Liver (tissue), 9 donors: ENCODE measurements around the gene ARF1. TPM values are rescaled to one million over a fixed set of nuclear protein-coding genes. Genes with fewer than 3 reads are reported as not detected.

ENCODE experiments used
- DNase-seq: peaks from one replicate; pipeline ENCODE4 v3.0.0-alpha.2; 2017; ENCODE audit warnings: low spot score
- H3K27ac ChIP-seq, 2 donors: one replicate each; pipeline ENCODE4 v1.7.0; 2013; ENCODE audit warnings: inconsistent platforms in 2 of 2, low read length in 2 of 2, control low read depth in 1 of 2, low read depth in 1 of 2, mild to moderate bottlenecking in 1 of 2
- H3K27me3 ChIP-seq, 4 donors: one replicate each; pipeline versions ENCODE4 v1.6.1 to v1.7.0; 2013; ENCODE audit warnings: low read length in 3 of 4, inconsistent platforms in 1 of 4, mild to moderate bottlenecking in 1 of 4, moderate library complexity in 1 of 4; ENCODE audit not compliant: control insufficient read depth in 4 of 4, insufficient read depth in 4 of 4
- H3K36me3 ChIP-seq, 4 donors: one replicate each; pipeline versions ENCODE4 v1.6.1 to v1.7.0; 2013; ENCODE audit warnings: low read length in 3 of 4, mild to moderate bottlenecking in 3 of 4, low read depth in 1 of 4, moderate library complexity in 1 of 4; ENCODE audit not compliant: control insufficient read depth in 4 of 4, insufficient read depth in 3 of 4
- H3K4me1 ChIP-seq, 4 donors: one replicate each; pipeline versions ENCODE4 v1.6.1 to v1.7.0; 2013; ENCODE audit warnings: low read length in 3 of 4, mild to moderate bottlenecking in 3 of 4, moderate library complexity in 1 of 4; ENCODE audit not compliant: control insufficient read depth in 4 of 4, insufficient read depth in 4 of 4
- H3K4me3 ChIP-seq, 3 donors: one replicate each; pipeline versions ENCODE4 v1.6.1 to v1.7.0; 2013; ENCODE audit warnings: low read length in 3 of 3, control low read depth in 1 of 3, low read depth in 1 of 3, mild to moderate bottlenecking in 1 of 3
- H3K9ac ChIP-seq, 2 donors: one replicate each; pipeline ENCODE4 v1.7.0; 2013; ENCODE audit warnings: low read length in 2 of 2, mild to moderate bottlenecking in 2 of 2, moderate library complexity in 2 of 2, control low read depth in 1 of 2, low read depth in 1 of 2
- H3K9me3 ChIP-seq, 4 donors: one replicate each; pipeline versions ENCODE4 v1.6.1 to v1.7.0; 2013; ENCODE audit warnings: low read length in 3 of 4; ENCODE audit not compliant: control insufficient read depth in 4 of 4
- ATF3 ChIP-seq: IDR thresholded peaks from 2 replicates; pipeline ENCODE4 v1.6.1; 2016; ENCODE audit warnings: antibody characterized with exemption
- CTCF ChIP-seq: fragments of 150-350 bp; IDR thresholded peaks from 2 replicates; pipeline ENCODE4 v1.5.1; 2017; ENCODE audit warnings: improper control_type of control experiment, low read depth, low read length; ENCODE audit not compliant: missing input control
- EGR1 ChIP-seq, 2 donors: IDR thresholded peaks; 2 replicates each; pipeline ENCODE4 v1.6.1; 2016 to 2018; ENCODE audit warnings: antibody characterized with exemption in 2 of 2, low read depth in 2 of 2
- FOXA1 ChIP-seq: IDR thresholded peaks from 2 replicates; pipeline ENCODE4 v1.6.1; 2016; ENCODE audit warnings: antibody characterized with exemption
- FOXA2 ChIP-seq: IDR thresholded peaks from 2 replicates; pipeline ENCODE4 v1.6.1; 2016; ENCODE audit warnings: antibody characterized with exemption
- GABPA ChIP-seq, 2 donors: IDR thresholded peaks in 1 of 2; conservative IDR thresholded peaks in 1 of 2; 2 replicates each; pipeline ENCODE4 v1.6.1; 2016; ENCODE audit warnings: antibody characterized with exemption in 2 of 2, mild to moderate bottlenecking in 1 of 2, moderate library complexity in 1 of 2
- HNF4A ChIP-seq, 2 donors: conservative IDR thresholded peaks; 2 replicates each; pipeline ENCODE4 v1.6.1; 2016; ENCODE audit warnings: antibody characterized with exemption in 2 of 2, mild to moderate bottlenecking in 2 of 2
- JUND ChIP-seq, 2 donors: IDR thresholded peaks; 2 replicates each; pipeline ENCODE4 v1.6.1; 2016; ENCODE audit warnings: antibody characterized with exemption in 2 of 2
- NR2F2 ChIP-seq: IDR thresholded peaks from 2 replicates; pipeline ENCODE4 v1.6.1; 2016; ENCODE audit warnings: antibody characterized with exemption
- RAD21 ChIP-seq, 2 donors: IDR thresholded peaks; 2 replicates each; pipeline ENCODE4 v1.6.1; 2016; ENCODE audit warnings: antibody characterized with exemption in 2 of 2, mild to moderate bottlenecking in 2 of 2
- REST ChIP-seq: IDR thresholded peaks from 2 replicates; pipeline ENCODE4 v1.6.1; 2016; ENCODE audit warnings: antibody characterized with exemption, mild to moderate bottlenecking
- RXRA ChIP-seq, 2 donors: IDR thresholded peaks; 2 replicates each; pipeline ENCODE4 v1.6.1; 2017 to 2018; ENCODE audit warnings: antibody characterized with exemption in 2 of 2, mild to moderate bottlenecking in 1 of 2
- SP1 ChIP-seq: IDR thresholded peaks from 2 replicates; pipeline ENCODE4 v1.6.1; 2018; ENCODE audit warnings: antibody characterized with exemption, mild to moderate bottlenecking
- TAF1 ChIP-seq: conservative IDR thresholded peaks from 2 replicates; pipeline ENCODE4 v1.6.1; 2016; ENCODE audit warnings: antibody characterized with exemption, mild to moderate bottlenecking
- YY1 ChIP-seq: IDR thresholded peaks from 2 replicates; pipeline ENCODE4 v1.6.1; 2016; ENCODE audit warnings: antibody characterized with exemption, mild to moderate bottlenecking
- WGBS: extraction: QIAGEN DNeasy Blood & Tissue Kit; methylation state at CpG from one replicate; pipeline ENCODE4 v1.1.7; 2013; 5-methylcytosine and 5-hydroxymethylcytosine counted together
- polyA plus RNA-seq, 2 donors: library from polyadenylated mRNA; stranded (reverse) in 1 of 2; unstranded in 1 of 2; fragments of 200-250 nt in 1 of 2; fragments of >200 nt in 1 of 2; fragmentation: Nextera tagmentation in 1 of 2; extraction: Ambion mirVana in 1 of 2; gene quantifications; one replicate each; pipeline versions ENCODE4 v1.2.1 to v1.2.3, GENCODE V29; 2013 to 2015
- total RNA-seq, 2 donors: library from RNA; depleted of rRNA; stranded (reverse); fragments of >200 nt; gene quantifications; one replicate each; pipeline ENCODE4 v1.2.3, GENCODE V29; 2014
- TF ChIP-seq, protein P1 (sequence below): IDR thresholded peaks from 2 replicates; pipeline ENCODE4 v1.6.1; 2016; ENCODE audit warnings: antibody characterized with exemption
- TF ChIP-seq, protein P2 (sequence below): IDR thresholded peaks from 2 replicates; pipeline ENCODE4 v1.6.1; 2016; ENCODE audit warnings: antibody characterized with exemption
- donor health status: healthy.
- donor health status: healthy.
- donor health status: healthy.
- donor health status: healthy.
- donor health status: healthy.

Gene ARF1
- total and polyA plus RNA-seq, 4 donors: 151 to 282 (median 213) TPM

DNA sequence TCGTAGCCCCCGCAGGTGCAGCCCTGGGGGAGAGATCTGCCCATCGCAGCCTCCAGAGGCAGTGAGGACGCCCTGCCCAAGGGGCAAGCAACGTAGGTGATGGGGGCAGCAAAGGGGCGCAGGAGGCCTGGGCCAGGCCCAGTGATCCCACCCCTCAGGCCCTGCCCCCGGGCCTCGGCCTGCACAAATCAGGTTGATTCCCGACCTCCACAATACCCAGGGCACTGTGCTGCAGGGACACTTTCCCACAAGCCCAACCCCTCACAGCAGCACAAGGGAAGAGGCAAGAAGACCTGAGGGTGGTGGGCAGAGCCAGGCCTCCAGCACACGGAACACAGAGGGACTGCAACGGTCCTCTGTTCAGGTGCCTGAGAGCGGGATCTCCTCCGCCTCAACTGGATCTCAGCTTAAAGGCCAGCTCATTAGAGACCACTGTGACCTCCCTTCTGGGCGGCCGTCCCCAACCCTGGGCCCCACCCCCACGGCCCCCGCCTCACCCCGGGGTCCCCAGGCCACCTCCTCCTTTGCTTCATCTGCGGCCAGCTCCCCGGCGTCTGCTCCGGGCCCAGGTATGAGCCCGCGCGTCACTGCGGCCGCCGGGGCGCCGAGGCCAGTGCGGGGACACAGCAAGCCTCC lies 812 bp upstream of the ARF1 start:
- 12% methylated on average over 31 of the region's 31 CpGs for WGBS
- H3K27ac ChIP-seq: peak overlapping the region; percentile 90 to 93
- peak overlapping the region; percentile 79 to 96 (median 89) for H3K4me3 ChIP-seq
- H3K9ac ChIP-seq: peak overlapping the region in 1 of 2 donors; percentile 99
- H3K4me1 ChIP-seq: peaks cover 18 to 38% (median 31%) of the 10 kb centered on the region in 4 donors
- TF ChIP-seq, protein P1, sequence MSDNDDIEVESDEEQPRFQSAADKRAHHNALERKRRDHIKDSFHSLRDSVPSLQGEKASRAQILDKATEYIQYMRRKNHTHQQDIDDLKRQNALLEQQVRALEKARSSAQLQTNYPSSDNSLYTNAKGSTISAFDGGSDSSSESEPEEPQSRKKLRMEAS: no peak
- TF ChIP-seq JUND (IDR thresholded peaks at IDR 0.05): no peak
- TF ChIP-seq FOXA2: no peak
- TF ChIP-seq NR2F2: no peak
- TF ChIP-seq EGR1 (IDR thresholded peaks at IDR 0.05; ENCODE audit: low read depth in 2 of 2): no peak
- TF ChIP-seq YY1: no peak
- no peak for TF ChIP-seq RXRA (IDR thresholded peaks at IDR 0.05)
- TF ChIP-seq RAD21 (IDR thresholded peaks at IDR 0.05): no peak
- no peak for TF ChIP-seq FOXA1
- TF ChIP-seq TAF1: no peak
- TF ChIP-seq GABPA (IDR thresholded peaks at IDR 0.05 in 1 of 2, conservative IDR thresholded peaks at IDR 0.05 in 1 of 2): no peak
- TF ChIP-seq, protein P2, sequence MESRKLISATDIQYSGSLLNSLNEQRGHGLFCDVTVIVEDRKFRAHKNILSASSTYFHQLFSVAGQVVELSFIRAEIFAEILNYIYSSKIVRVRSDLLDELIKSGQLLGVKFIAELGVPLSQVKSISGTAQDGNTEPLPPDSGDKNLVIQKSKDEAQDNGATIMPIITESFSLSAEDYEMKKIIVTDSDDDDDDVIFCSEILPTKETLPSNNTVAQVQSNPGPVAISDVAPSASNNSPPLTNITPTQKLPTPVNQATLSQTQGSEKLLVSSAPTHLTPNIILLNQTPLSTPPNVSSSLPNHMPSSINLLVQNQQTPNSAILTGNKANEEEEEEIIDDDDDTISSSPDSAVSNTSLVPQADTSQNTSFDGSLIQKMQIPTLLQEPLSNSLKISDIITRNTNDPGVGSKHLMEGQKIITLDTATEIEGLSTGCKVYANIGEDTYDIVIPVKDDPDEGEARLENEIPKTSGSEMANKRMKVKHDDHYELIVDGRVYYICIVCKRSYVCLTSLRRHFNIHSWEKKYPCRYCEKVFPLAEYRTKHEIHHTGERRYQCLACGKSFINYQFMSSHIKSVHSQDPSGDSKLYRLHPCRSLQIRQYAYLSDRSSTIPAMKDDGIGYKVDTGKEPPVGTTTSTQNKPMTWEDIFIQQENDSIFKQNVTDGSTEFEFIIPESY: no peak
- TF ChIP-seq SP1: no peak
- no peak for TF ChIP-seq REST
- no peak for TF ChIP-seq ATF3
- no peak for TF ChIP-seq CTCF
- no peak for TF ChIP-seq HNF4A (conservative IDR thresholded peaks at IDR 0.05)
- H3K27me3 ChIP-seq: no peaks in the 10 kb centered on the region
- no peaks in the 10 kb centered on the region for H3K9me3 ChIP-seq
- DNase-seq: peak; percentile 58
- no peaks in the 10 kb centered on the region for H3K36me3 ChIP-seq
